ENCODE data around the gene KDM4B. TPM values are rescaled to one million over a fixed set of nuclear protein-coding genes. Genes with fewer than 3 reads are reported as not detected.
"Not testable (repeated sequence)": the region's sequence is repeated elsewhere in the genome, so short reads cannot be mapped to it uniquely, and the experiment has no call there.

The KDM4B gene
- total RNA-seq, 1 donor from 2014 or later: 39.0 TPM

DNA sequence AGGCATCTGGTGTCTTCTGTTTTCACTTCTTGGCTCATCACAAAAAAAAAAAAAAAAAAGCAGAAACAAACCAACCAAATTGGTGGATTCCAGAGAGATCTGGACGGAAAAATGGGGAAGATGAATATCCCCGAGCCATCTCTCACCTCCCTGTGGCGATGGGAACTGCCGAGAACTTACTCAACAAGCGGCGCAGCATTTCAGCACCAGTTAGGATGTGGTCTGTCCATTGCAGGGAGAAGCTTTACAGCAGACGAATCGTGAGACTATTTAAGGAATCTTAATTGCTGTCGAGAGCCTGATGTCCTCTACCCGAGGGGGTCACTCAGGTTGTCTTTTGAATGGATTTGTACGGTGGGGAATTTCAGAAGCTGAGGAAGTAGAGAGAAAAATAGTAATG is 17.3 kb upstream of the KDM4B start:
- Histone ChIP-seq H3K36me3 (no peaks in the 10 kb centered on the region), H3K4me3 (no peak overlapping the region), H3K27ac (no peak overlapping the region), H3K4me1 (no peaks in the 10 kb centered on the region), H3K9me3 (no peaks in the 10 kb centered on the region), H3K27me3 (no peaks in the 10 kb centered on the region)
- DNase-seq (no peak), ATAC-seq (no peak)
- TF ChIP-seq, protein P1, sequence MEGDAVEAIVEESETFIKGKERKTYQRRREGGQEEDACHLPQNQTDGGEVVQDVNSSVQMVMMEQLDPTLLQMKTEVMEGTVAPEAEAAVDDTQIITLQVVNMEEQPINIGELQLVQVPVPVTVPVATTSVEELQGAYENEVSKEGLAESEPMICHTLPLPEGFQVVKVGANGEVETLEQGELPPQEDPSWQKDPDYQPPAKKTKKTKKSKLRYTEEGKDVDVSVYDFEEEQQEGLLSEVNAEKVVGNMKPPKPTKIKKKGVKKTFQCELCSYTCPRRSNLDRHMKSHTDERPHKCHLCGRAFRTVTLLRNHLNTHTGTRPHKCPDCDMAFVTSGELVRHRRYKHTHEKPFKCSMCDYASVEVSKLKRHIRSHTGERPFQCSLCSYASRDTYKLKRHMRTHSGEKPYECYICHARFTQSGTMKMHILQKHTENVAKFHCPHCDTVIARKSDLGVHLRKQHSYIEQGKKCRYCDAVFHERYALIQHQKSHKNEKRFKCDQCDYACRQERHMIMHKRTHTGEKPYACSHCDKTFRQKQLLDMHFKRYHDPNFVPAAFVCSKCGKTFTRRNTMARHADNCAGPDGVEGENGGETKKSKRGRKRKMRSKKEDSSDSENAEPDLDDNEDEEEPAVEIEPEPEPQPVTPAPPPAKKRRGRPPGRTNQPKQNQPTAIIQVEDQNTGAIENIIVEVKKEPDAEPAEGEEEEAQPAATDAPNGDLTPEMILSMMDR (IDR thresholded peaks at IDR 0.05): no peak
- intact Hi-C loops (cut with DNase I): no loop called here

DNA sequence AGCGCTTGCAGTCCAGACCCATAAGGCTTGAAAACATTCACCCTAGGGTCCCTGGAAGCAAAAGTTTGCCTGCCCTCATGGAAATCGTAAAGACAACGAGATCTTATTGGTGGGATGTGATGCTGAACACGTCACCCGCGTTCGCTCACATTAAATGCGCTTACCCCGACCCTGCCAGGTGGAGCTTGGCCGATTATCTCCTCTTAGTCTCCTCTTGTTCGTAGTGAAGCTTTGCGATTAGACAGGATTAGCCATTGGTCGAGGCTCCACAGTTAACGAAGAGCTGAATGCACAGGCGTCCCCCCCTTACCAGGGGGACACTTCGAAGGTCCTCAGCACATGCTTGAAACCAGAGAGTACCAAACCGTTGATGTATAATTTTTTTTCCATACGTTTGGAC is 16.0 kb upstream of the KDM4B start:
- Histone ChIP-seq H3K9me3 (no peaks in the 10 kb centered on the region), H3K27ac (no peak overlapping the region), H3K36me3 (no peaks in the 10 kb centered on the region), H3K4me1 (no peaks in the 10 kb centered on the region), H3K27me3 (no peaks in the 10 kb centered on the region), H3K4me3 (no peak overlapping the region)
- DNase-seq (no peak), ATAC-seq (no peak)
- TF ChIP-seq, protein P1 (IDR thresholded peaks at IDR 0.05): no peak
- intact Hi-C loops (cut with DNase I): no loop called here

DNA sequence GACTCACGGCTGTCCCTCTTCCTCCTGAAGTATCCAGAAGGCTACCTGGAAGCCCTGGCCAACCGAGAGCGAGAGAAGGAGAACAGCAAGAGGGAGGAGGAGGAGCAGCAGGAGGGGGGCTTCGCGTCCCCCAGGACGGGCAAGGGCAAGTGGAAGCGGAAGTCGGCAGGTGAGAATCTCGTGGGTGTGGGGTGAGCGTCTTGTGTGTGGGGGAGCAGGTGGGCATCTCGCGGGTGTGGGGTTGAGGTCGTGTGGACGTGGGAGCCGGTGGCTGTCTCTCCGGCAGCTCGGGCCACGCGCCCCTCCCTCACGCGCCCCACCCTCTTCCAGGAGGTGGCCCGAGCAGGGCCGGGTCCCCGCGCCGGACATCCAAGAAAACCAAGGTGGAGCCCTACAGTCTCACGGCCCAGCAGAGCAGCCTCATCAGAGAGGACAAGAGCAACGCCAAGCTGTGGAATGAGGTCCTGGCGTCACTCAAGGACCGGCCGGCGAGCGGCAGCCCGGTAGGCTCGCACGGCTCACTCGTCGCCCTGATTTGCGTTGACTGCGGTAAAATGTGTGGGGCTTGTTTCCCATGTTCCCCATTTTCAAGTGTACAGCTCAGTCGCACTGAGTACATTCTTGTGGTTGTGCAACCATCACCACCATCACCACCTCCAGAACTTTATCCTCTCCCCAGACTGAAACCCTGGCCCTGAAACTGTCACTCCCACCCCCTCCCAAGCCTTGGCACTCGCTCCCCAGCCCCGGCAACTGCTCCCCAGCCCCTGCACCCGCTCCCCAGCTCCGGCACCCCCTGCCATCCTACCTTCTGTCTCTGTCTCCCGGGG is 14.4 kb upstream of the KDM4B start:
- H3K4me3 ChIP-seq; intact Hi-C loops (cut with DNase I); ATAC-seq; DNase-seq; H3K36me3 ChIP-seq; H3K9me3 ChIP-seq; H3K4me1 ChIP-seq; H3K27ac ChIP-seq; H3K27me3 ChIP-seq: not testable (repeated sequence)

DNA sequence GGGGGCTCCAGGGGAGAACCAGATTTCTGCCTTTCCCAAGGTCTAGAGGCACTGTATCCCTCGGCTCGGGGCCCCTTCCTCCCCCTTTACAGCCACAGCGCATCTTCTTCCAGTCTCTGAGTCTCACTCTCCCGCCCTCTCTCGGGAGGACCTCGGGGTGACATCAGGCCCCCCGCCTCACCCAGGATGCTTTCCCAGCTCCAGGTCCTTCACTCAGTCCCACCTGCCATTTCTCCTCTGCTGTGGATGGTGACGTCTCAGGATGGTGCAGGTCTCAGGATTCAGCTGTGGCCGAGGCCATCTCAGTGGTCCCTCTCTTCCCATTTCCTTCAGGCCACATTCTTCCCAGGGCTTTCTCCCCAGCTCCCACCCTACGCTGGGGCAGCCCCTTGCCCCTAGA is 13.6 kb upstream of the KDM4B start:
- TF ChIP-seq, protein P1 (IDR thresholded peaks at IDR 0.05): no peak
- intact Hi-C loops (cut with DNase I): no loop called here
- H3K27me3 ChIP-seq: no peaks in the 10 kb centered on the region
- no peak for ATAC-seq
- no peaks in the 10 kb centered on the region for H3K4me1 ChIP-seq
- no peaks in the 10 kb centered on the region for H3K36me3 ChIP-seq
- H3K4me3 ChIP-seq: no peak overlapping the region
- no peaks in the 10 kb centered on the region for H3K9me3 ChIP-seq
- no peak overlapping the region for H3K27ac ChIP-seq
- no peak for DNase-seq

DNA sequence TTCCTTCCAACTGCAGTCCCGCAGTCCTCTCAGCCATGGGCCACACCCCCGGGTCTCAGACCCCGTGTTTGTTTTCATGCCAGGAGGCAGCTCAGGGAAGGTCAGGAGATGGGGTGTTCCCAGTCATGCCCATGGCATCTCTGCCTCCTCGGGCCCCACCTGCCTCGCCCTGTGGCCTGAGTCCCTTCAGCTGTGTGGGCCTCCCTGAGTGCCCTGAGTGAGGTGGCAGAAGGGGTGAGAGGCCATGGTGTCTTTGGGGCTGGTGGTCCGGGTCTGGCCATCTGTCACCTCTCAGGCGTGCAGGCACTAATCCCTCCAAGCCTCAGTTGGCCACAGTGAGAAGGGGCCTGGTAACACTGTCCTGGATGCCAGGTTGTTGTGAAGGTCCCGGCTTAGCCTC is 10.9 kb upstream of the KDM4B start:
- DNase-seq: no peak
- TF ChIP-seq, protein P1 (IDR thresholded peaks at IDR 0.05): no peak
- H3K4me3 ChIP-seq: no peak overlapping the region
- H3K4me1 ChIP-seq: no peaks in the 10 kb centered on the region
- H3K9me3 ChIP-seq: no peaks in the 10 kb centered on the region
- no peaks in the 10 kb centered on the region for H3K27me3 ChIP-seq
- no peaks in the 10 kb centered on the region for H3K36me3 ChIP-seq
- no peak overlapping the region for H3K27ac ChIP-seq
- intact Hi-C loops (cut with DNase I): no loop called here
- no peak for ATAC-seq

DNA sequence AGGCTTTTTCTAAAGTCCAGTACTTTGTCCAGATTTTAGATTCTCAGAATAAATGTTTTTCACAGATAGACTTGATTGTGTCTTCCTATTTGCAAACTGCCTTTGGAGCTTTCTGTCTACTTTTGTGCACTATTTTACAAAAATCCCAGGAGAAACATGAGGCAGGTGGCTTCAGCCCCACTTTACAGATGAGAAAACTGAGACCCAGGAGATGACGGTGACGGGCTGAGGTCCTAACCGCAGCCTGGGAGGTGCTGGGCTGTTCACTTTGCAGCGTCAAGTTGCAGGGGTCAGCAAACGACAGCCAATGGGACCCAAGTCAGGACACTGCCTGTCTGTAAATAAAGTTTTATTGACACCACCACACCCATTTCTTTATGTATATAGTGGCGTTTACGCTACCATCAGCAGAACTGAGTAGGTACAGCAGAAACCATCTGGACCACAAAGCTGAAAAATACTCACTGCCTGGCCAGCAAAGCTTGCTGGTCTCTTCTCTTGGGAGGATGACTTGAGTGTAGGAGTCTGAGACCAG is 6.8 kb upstream of the KDM4B start:
- Histone ChIP-seq H3K27me3 (no peaks in the 10 kb centered on the region), H3K36me3 (no peaks in the 10 kb centered on the region), H3K4me1 (no peaks in the 10 kb centered on the region), H3K4me3 (no peak overlapping the region), H3K9me3 (no peaks in the 10 kb centered on the region), H3K27ac (no peak overlapping the region)
- TF ChIP-seq, protein P1 (IDR thresholded peaks at IDR 0.05): no peak
- DNase-seq (no peak), ATAC-seq (no peak)
- intact Hi-C loops (cut with DNase I): no loop called here

All from upper lobe of right lung (tissue), 1 donor.